Adrenal gland (tissue), 5 donors: ENCODE data around the gene HOXD12.

Experiments used
- CTCF ChIP-seq, 6 experiments: fragments of 450-650 bp in 4 of 6; fragments of 200-600 bp in 2 of 6; sonication (generic) in 1 of 6; IDR thresholded peaks; 1 replicate in 5 of 6; 2 replicates in 1 of 6; pipeline versions ENCODE4 v1.5.1 to v1.8.0; 2016 to 2021; ENCODE audit warnings: antibody characterized with exemption in 6 of 6, mild to moderate bottlenecking in 2 of 6, moderate library complexity in 1 of 6
- POLR2A ChIP-seq, 2 donors: fragments of 450-650 bp; IDR thresholded peaks; one replicate each; pipeline ENCODE4 v1.6.1; 2017; ENCODE audit warnings: antibody characterized with exemption in 2 of 2, mild to moderate bottlenecking in 2 of 2, moderate library complexity in 1 of 2
- donor health status: DM: no; HTN: no; CAD: no.

GRCh38 chr2:176117162-176117822 is 17.7 kb downstream of the HOXD12 start:
- no peak for TF ChIP-seq CTCF (IDR thresholded peaks at IDR 0.05)
- TF ChIP-seq POLR2A (IDR thresholded peaks at IDR 0.05): no peak
